ENCODE results near the gene CARD11. TPM values are rescaled to one million over a fixed set of nuclear protein-coding genes. Genes with fewer than 3 reads are reported as not detected.

The CARD11 gene
- total RNA-seq = 1 to 10 TPM; 4.7 to 8.1 TPM
- polyA plus RNA-seq (ENCODE audit: insufficient read length in 6 of 6) = 1 to 10 TPM; 2.7 to 4.8 (median 3.4) TPM
- long read RNA-seq, donor 1 = 0 reads
- long read RNA-seq, donor 2 = 0 reads
- long read RNA-seq, donor 3, full-length matches to known transcripts = 1 of 1 reads
- long read RNA-seq, donor 3, partial matches to known transcripts = 0 of 1 reads
- long read RNA-seq, donor 3, other reads (novel, unspliced or antisense) = 0 of 1 reads
- long read RNA-seq, donor 4 = 0 reads
- long read RNA-seq, donor 5 = 0 reads
- long read RNA-seq, donor 6 = 0 reads
- long read RNA-seq, donor 7 = 0 reads
- long read RNA-seq, donor 8 = 0 reads
- long read RNA-seq, donor 9 = 0 reads
- long read RNA-seq, donor 10, partial matches to known transcripts = 1 of 1 reads
- long read RNA-seq, donor 10, other reads (novel, unspliced or antisense) = 0 of 1 reads
- long read RNA-seq, donor 11 = 0 reads
- long read RNA-seq, donor 12 = 0 reads

DNA sequence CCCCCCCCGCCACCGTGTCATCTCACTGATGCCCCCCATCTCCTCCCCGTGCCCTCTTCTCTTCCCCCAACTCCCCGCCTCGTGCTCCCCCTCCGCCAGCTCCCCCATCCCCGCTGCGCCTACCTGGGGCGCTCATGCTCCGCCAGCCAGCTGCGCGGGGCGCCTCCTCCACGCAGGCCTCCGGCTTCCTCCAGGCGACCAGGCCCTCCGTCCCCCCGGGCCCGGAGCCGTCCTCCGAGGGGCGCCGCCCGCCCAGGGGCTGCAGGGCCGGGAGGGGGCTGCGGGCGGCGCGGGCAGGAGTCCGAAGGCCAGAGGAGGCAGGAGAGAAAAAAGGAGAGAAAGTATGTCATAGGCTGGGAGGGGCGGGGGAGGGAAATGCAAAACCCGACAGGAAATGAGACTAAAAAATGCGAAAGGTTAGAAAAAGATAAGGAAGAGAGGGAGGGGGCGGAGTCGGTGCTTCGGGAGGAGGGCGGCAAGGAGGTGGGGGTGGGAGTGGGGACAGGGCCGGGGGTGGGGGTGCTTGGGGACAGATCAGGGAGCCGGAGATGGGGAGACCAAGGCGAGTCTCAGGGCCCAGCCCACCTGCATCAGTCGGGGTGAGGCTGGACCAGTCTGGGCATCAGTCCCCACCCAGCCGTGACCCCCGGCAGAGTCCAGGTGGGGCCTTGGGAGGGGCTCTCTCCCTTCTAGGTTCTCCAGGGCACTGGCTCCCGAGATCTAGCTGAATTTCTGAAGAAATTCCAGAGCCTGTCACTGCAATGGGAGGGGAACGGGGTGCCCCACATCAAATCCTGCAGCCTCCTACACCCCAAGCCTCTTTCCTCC is at the start of gene CARD11:
Gene CARD11, minus strand, starts transcription at position 324 of the 828 bp plus-strand sequence. CDS start 85,361 bp downstream, outside the sequence.
- no peak within 1 kb of the TSS for H3K27ac ChIP-seq
- intact Hi-C loops (cut with DNase I) = no loop called here
- H3K27me3 ChIP-seq = peaks cover 0 to 30% of the 10 kb centered on the region in 2 donors
- H3K36me3 ChIP-seq = no peaks in the 10 kb centered on the region
- TF ChIP-seq, protein P1, sequence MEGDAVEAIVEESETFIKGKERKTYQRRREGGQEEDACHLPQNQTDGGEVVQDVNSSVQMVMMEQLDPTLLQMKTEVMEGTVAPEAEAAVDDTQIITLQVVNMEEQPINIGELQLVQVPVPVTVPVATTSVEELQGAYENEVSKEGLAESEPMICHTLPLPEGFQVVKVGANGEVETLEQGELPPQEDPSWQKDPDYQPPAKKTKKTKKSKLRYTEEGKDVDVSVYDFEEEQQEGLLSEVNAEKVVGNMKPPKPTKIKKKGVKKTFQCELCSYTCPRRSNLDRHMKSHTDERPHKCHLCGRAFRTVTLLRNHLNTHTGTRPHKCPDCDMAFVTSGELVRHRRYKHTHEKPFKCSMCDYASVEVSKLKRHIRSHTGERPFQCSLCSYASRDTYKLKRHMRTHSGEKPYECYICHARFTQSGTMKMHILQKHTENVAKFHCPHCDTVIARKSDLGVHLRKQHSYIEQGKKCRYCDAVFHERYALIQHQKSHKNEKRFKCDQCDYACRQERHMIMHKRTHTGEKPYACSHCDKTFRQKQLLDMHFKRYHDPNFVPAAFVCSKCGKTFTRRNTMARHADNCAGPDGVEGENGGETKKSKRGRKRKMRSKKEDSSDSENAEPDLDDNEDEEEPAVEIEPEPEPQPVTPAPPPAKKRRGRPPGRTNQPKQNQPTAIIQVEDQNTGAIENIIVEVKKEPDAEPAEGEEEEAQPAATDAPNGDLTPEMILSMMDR (IDR thresholded peaks at IDR 0.05) = no peak
- H3K4me1 ChIP-seq = no peaks in the 10 kb centered on the region
- DNase-seq (no peak), ATAC-seq (peak; percentile 15)
- H3K4me3 ChIP-seq = peak within 1 kb of the TSS in 1 of 2 donors; percentile 21
- no peaks in the 10 kb centered on the region for H3K9me3 ChIP-seq

- intact Hi-C loops (cut with DNase I) = no loop called here
- H3K4me1 ChIP-seq = peaks cover 0 to 3% of the 10 kb centered on the region in 2 donors
- H3K27me3 ChIP-seq = peaks cover 0 to 4% of the 10 kb centered on the region in 2 donors
- TF ChIP-seq, protein P1 (IDR thresholded peaks at IDR 0.05) = no peak
- no peak overlapping the region for H3K4me3 ChIP-seq
- H3K36me3 ChIP-seq = no peaks in the 10 kb centered on the region
- DNase-seq = peak in 2 of 4 donors; percentile 12 to 35
- H3K9me3 ChIP-seq = no peaks in the 10 kb centered on the region
- peak overlapping the region in 1 of 2 donors; percentile 25 for H3K27ac ChIP-seq
- no peak for ATAC-seq
These were observed 48.8 kb upstream of the CARD11 start for GRCh38 chr7:3092468-3092867.

- no peak for DNase-seq
- H3K9me3 ChIP-seq = no peaks in the 10 kb centered on the region
- no peak for ATAC-seq
- H3K27ac ChIP-seq = no peak overlapping the region
- peaks cover 0 to 3% of the 10 kb centered on the region in 2 donors for H3K4me1 ChIP-seq
- peaks cover 0 to 4% of the 10 kb centered on the region in 2 donors for H3K27me3 ChIP-seq
- H3K36me3 ChIP-seq = no peaks in the 10 kb centered on the region
- no peak overlapping the region for H3K4me3 ChIP-seq
- TF ChIP-seq, protein P1 (IDR thresholded peaks at IDR 0.05) = no peak
- intact Hi-C loops (cut with DNase I) = no loop called here
These were observed 48.0 kb upstream of the CARD11 start for GRCh38 chr7:3091631-3092030.

GRCh38 chr7:3089493-3089892 is 45.8 kb upstream of the CARD11 start:
- Histone ChIP-seq H3K27me3 (peaks cover 0 to 4% of the 10 kb centered on the region in 2 donors), H3K9me3 (no peaks in the 10 kb centered on the region), H3K4me1 (no peaks in the 10 kb centered on the region), H3K27ac (no peak overlapping the region), H3K36me3 (no peaks in the 10 kb centered on the region), H3K4me3 (no peak overlapping the region)
- ATAC-seq (no peak), DNase-seq (no peak)
- TF ChIP-seq, protein P1 (IDR thresholded peaks at IDR 0.05) = peak; percentile 17 to 32
- intact Hi-C loops (cut with DNase I) = no loop called here

Measured in left lung (tissue), 14 donors.